OCI-LY3 (cell line): ENCODE data around the gene TESK2.

ENCODE experiments used
- CTCF ChIP-seq: fragments of 200-600, 300-600 bp; sonication (generic); IDR thresholded peaks from 2 replicates; pipeline ENCODE4 v1.5.1; 2014; ENCODE audit warnings: antibody characterized with exemption, low read length, low read depth
- EZH2phosphoT487 ChIP-seq: fragments of 200-600 bp; shearing (Covaris generic); IDR thresholded peaks from 2 replicates; pipeline ENCODE4 v1.6.1; 2018; ENCODE audit warnings: antibody characterized with exemption, mixed run types, low read depth

- no peak for TF ChIP-seq CTCF
- TF ChIP-seq EZH2phosphoT487, result no peak
Observed at GRCh38 chr1:45508295-45509151, 17.6 kb upstream of the TESK2 start.
